Measurements from ENCODE around the gene LRP1B.

LRP1B gene

DNA sequence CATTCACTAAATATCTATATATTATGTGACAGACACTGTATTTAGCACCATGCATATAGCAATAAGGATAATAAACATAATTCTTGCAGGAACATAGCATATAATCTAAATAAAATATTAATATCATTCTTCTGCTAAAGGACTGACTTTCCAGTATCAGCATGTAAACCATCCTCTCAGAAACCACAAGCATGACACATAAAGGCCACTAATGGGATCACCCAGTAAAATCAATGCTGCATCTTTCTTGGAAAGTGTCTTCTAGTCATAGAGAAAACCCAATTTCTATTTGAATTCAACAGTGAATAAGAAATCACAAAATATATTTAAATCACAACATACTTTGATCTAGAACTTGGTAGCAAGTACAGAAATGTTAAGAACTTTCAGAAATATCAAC is 5.8 kb upstream of the LRP1B start:
- no peak for DNase-seq (ENCODE audit: low spot score)
- TF ChIP-seq, protein P1, sequence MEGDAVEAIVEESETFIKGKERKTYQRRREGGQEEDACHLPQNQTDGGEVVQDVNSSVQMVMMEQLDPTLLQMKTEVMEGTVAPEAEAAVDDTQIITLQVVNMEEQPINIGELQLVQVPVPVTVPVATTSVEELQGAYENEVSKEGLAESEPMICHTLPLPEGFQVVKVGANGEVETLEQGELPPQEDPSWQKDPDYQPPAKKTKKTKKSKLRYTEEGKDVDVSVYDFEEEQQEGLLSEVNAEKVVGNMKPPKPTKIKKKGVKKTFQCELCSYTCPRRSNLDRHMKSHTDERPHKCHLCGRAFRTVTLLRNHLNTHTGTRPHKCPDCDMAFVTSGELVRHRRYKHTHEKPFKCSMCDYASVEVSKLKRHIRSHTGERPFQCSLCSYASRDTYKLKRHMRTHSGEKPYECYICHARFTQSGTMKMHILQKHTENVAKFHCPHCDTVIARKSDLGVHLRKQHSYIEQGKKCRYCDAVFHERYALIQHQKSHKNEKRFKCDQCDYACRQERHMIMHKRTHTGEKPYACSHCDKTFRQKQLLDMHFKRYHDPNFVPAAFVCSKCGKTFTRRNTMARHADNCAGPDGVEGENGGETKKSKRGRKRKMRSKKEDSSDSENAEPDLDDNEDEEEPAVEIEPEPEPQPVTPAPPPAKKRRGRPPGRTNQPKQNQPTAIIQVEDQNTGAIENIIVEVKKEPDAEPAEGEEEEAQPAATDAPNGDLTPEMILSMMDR (IDR thresholded peaks at IDR 0.05; ENCODE audit: extremely low read depth, missing control alignments), result no peak

DNA sequence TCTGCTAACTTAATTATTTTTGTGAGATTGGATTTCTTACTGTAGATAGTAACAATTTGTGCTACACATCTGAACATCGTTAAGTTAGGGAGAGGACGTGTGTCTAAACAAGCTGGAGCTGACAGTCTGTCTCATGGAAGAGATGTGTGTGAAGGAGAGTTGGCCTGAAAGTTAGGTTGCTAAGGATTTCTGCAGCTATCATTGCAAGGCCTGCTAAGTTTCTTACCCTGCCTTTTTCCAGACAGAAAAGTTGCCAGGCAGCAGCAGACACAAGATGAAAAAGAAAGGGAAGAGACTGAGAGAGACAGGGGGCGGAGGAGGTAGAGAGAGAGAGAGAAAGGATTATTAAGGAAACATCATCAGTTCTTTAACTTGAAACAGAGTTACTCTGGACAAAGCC is 4.1 kb upstream of the LRP1B start:
- no peak for DNase-seq (ENCODE audit: low spot score)
- TF ChIP-seq, protein P1 (IDR thresholded peaks at IDR 0.05; ENCODE audit: extremely low read depth, missing control alignments), result no peak

DNA sequence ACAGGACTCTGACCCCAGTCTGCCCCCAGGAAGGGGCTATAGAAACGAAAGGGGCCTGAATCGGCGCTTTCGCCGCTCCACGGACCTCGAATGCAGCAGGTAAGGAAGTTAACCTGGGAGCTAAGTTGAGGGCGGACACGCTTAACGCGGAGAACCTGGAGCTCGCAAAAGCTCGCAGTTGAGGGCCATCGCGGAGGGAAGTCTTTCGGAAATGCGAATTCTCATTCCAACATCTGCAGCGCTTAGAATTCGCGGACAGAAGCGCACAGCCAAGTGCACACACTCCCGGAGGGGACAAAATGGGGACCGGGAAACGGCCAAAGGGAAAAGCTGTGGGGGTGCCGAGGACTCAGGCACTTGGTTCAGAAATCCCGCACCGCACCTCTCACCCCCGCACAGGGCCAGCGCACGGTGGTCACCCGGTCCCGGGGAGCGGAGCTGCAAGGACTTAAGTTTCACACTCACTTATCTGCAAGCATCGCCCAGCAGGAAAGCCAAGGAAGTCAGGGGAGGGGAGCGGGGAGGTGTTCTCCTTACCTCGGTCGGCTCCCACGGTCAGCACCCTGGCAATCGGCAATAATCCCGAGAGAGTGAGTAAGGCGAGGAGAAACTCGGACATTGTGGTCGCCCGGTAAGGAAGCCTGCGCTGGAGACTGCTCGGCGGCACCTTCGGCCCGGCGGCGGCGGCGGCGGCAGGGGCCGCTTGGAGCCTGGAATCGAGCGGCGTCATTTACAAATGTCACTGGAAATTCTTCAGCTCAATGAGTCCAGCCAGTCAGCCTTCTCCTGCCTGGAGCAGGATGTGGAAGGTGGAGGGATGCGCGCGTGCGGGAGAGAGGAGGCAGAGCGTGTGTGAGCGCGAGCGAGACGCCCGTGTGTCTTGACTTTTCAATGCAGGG is 456 bp downstream of the LRP1B start:
- TF ChIP-seq, protein P1 (IDR thresholded peaks at IDR 0.05; ENCODE audit: extremely low read depth, missing control alignments), result no peak
- peak; percentile 7 for DNase-seq (ENCODE audit: low spot score)

DNA sequence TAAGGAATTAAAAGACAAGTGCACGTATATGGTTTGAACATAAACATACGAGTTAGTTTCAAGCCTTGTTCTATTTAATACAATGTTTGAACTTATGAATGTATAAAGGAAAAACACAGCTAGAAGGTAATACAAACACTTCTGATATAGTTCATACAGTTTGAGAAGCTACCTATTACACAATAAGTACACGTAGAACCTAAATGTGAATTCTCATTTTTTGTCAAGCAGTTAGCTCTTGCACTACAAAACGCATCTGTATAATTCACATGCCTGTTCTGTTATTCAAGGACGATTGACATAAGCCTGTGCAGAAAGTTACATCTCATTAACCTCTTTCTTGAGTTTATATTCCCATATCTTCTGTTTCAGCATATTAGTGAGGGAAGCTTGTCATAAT is 2.7 kb downstream of the LRP1B start:
- TF ChIP-seq, protein P1 (IDR thresholded peaks at IDR 0.05; ENCODE audit: extremely low read depth, missing control alignments), result no peak

DNA sequence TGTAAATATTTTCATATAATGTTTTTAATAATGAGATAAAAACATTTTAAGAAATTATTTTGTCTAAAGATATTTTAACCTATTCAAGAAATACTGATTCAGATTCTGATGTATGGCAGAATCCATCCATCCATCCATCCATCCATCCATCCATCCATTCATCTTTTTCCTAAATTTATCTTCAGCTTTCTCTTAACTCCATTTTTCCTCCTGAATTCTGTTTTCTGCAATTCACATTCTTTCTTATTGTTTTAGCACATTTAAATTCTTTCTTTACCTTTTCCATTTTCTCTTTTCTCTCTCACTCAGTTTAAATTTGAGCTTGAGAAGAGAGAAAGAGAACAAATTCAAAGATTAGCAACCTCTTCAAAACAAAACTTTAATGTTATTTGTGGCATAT is 3.6 kb downstream of the LRP1B start:
- no peak for DNase-seq (ENCODE audit: low spot score)
- TF ChIP-seq, protein P1 (IDR thresholded peaks at IDR 0.05; ENCODE audit: extremely low read depth, missing control alignments), result no peak

More for the DNA sequence above, 2.7 kb downstream of the LRP1B start:
- no peak for DNase-seq (ENCODE audit: low spot score)

DNA sequence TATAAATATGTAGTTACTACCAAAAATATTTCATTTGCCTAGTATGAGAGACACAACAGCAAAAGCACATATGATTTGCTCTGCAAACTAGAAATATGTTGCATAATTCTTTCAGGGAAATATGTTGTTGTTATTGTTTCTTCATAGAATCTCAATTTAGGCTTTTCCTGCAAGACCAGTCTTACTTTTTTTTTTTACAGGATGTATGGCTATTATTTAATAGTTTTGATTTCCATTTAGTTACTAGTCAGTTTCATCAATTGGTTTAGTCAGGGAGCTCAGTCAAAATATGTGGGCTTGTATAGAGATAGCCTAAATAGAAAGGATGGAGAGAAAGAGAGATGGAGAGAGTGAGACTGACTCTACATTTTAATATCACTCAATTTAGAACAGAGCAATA is 6.1 kb downstream of the LRP1B start:
- no peak for DNase-seq (ENCODE audit: low spot score)
- TF ChIP-seq, protein P1 (IDR thresholded peaks at IDR 0.05; ENCODE audit: extremely low read depth, missing control alignments), result no peak

DNA sequence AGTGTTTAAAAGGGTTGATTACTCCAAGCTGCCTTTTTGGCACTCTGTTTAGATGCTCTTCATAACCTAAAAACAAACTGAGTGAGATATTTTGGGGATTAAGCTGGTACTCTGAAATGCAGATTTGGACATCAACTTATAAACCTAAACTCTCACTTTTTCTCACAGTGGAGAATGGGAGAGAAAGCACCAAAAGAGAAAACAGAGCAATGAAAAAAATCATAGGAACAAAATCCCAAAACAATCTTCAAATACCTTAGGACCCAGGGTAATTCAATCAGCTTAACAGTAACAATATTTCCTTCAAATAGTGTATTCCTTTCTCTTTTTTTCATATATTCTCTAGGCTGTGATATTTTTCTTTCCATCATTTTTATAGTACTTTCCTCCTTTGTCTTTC is 11.5 kb downstream of the LRP1B start:
- DNase-seq (ENCODE audit: low spot score), result no peak
- TF ChIP-seq, protein P1 (IDR thresholded peaks at IDR 0.05; ENCODE audit: extremely low read depth, missing control alignments), result no peak

Data from GM20000 (cell line).